Breast epithelium (tissue), 4 donors: ENCODE measurements around the gene ATP8B3. TPM values are rescaled to one million over a fixed set of nuclear protein-coding genes. Genes with fewer than 3 reads are reported as not detected.

ENCODE experiments used
- DNase-seq, 2 donors: peaks; one replicate each; pipeline ENCODE4 v3.0.0-alpha.2; 2019; ENCODE audit warnings: low spot score in 2 of 2
- H3K27ac ChIP-seq, 2 donors: fragments of 200-600 bp; sonication (generic) in 1 of 2; one replicate each; pipeline ENCODE4 v1.5.1; 2016 to 2019; ENCODE audit warnings: mild to moderate bottlenecking in 1 of 2
- H3K27me3 ChIP-seq, 2 donors: fragments of 200-600 bp; sonication (generic) in 1 of 2; one replicate each; pipeline versions ENCODE4 v1.5.1 to v1.6.0; 2017 to 2019; ENCODE audit warnings: control low read depth in 1 of 2, mild to moderate bottlenecking in 1 of 2
- H3K36me3 ChIP-seq: fragments of 200-600 bp; one replicate; pipeline ENCODE4 v1.5.1; 2019
- H3K4me1 ChIP-seq, 2 donors: fragments of 200-600 bp; sonication (generic); one replicate each; pipeline ENCODE4 v1.5.1; 2016 to 2019; ENCODE audit warnings: control low read depth in 1 of 2
- H3K4me3 ChIP-seq, 3 donors: fragments of 200-600 bp; sonication (generic); 1 replicate in 2 of 3; 2 replicates in 1 of 3; pipeline ENCODE4 v1.5.1; 2016 to 2019; ENCODE audit warnings: mild to moderate bottlenecking in 3 of 3, moderate library complexity in 2 of 3
- H3K9me3 ChIP-seq, 2 donors: fragments of 200-600 bp; sonication (generic) in 1 of 2; one replicate each; pipeline ENCODE4 v1.5.1; 2016 to 2019; ENCODE audit warnings: control low read depth in 1 of 2
- POLR2A ChIP-seq: fragments of 450-650 bp; IDR thresholded peaks from one replicate; pipeline ENCODE4 v1.6.1; 2016; ENCODE audit warnings: antibody characterized with exemption, mild to moderate bottlenecking, moderate library complexity
- POLR2AphosphoS5 ChIP-seq, 3 donors: sonication (generic); formaldehyde crosslinking; IDR thresholded peaks; one replicate each; pipeline ENCODE4 v1.6.1; 2017; ENCODE audit warnings: antibody characterized with exemption in 3 of 3
- intact Hi-C: fragments of 100-400 bp; cut with DNase I; formaldehyde crosslinking; loops from one replicate; pipeline ENCODE4 v1.15.1; 2023; ENCODE audit warnings: low total_unique reads
- total RNA-seq, 3 donors: library from RNA; depleted of rRNA; stranded (reverse); fragments of >200 nt; gene quantifications; one replicate each; pipeline ENCODE4 v1.1.0, GENCODE V29; 2016
- TF ChIP-seq, protein P1 (sequence below), 3 donors: fragments of 450-650 bp; IDR thresholded peaks; one replicate each; pipeline ENCODE4 v1.5.1; 2016 to 2017; ENCODE audit warnings: antibody characterized with exemption in 3 of 3, mild to moderate bottlenecking in 3 of 3, moderate library complexity in 3 of 3

ATP8B3 gene
- total RNA-seq, 3 donors from 2014 or later, result 0.66 to 1.4 (median 1.0) TPM

GRCh38 chr19:1810439-1811160 lies 1.5 kb downstream of the ATP8B3 start:
- intact Hi-C loops, result no loop called here
- Histone ChIP-seq H3K36me3 (no peaks in the 10 kb centered on the region), H3K27ac (peak overlapping the region; percentile 38 to 64), H3K4me3 (no peak overlapping the region), H3K4me1 (peaks cover 0 to 6% of the 10 kb centered on the region in 2 donors), H3K9me3 (no peaks in the 10 kb centered on the region), H3K27me3 (no peaks in the 10 kb centered on the region)
- TF ChIP-seq POLR2A, result no peak
- TF ChIP-seq, protein P1, sequence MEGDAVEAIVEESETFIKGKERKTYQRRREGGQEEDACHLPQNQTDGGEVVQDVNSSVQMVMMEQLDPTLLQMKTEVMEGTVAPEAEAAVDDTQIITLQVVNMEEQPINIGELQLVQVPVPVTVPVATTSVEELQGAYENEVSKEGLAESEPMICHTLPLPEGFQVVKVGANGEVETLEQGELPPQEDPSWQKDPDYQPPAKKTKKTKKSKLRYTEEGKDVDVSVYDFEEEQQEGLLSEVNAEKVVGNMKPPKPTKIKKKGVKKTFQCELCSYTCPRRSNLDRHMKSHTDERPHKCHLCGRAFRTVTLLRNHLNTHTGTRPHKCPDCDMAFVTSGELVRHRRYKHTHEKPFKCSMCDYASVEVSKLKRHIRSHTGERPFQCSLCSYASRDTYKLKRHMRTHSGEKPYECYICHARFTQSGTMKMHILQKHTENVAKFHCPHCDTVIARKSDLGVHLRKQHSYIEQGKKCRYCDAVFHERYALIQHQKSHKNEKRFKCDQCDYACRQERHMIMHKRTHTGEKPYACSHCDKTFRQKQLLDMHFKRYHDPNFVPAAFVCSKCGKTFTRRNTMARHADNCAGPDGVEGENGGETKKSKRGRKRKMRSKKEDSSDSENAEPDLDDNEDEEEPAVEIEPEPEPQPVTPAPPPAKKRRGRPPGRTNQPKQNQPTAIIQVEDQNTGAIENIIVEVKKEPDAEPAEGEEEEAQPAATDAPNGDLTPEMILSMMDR (IDR thresholded peaks at IDR 0.05), result no peak
- no peak for DNase-seq

DNA sequence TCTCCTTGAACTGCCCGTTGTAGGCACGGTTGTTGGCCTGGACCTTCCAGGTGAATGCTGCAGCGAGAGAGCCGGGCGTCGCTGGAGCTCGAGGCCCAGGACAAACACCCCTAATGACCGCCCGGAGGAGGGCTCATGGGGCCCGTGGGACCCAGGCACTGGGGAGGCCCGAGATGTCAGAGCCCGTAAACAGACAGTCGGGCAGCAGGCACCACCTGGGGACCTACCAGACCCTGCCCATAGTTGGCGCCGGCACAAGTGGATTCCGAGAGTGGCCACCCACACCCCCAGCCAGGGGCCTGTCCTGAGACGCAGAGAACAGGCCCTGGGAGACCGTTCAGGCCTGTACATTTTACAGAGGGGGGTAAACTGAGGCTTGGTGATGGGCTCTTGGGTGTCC lies 2.4 kb downstream of the ATP8B3 start:
- Histone ChIP-seq H3K4me1 (peaks cover 0 to 6% of the 10 kb centered on the region in 2 donors), H3K9me3 (no peaks in the 10 kb centered on the region), H3K4me3 (no peak overlapping the region), H3K27me3 (no peaks in the 10 kb centered on the region), H3K27ac (peak overlapping the region in 1 of 2 donors; percentile 32), H3K36me3 (no peaks in the 10 kb centered on the region)
- TF ChIP-seq, protein P1 (IDR thresholded peaks at IDR 0.05), result no peak
- TF ChIP-seq POLR2A (no peak), POLR2AphosphoS5 (IDR thresholded peaks at IDR 0.05) (no peak)
- DNase-seq, result no peak
- intact Hi-C loops, result no loop called here

GRCh38 chr19:1808395-1808731 lies 3.7 kb downstream of the ATP8B3 start:
- TF ChIP-seq, protein P1 (IDR thresholded peaks at IDR 0.05), result no peak
- TF ChIP-seq POLR2AphosphoS5 (IDR thresholded peaks at IDR 0.05), result no peak
- no peak for TF ChIP-seq POLR2A
- peaks cover 0 to 6% of the 10 kb centered on the region in 2 donors for H3K4me1 ChIP-seq

DNA sequence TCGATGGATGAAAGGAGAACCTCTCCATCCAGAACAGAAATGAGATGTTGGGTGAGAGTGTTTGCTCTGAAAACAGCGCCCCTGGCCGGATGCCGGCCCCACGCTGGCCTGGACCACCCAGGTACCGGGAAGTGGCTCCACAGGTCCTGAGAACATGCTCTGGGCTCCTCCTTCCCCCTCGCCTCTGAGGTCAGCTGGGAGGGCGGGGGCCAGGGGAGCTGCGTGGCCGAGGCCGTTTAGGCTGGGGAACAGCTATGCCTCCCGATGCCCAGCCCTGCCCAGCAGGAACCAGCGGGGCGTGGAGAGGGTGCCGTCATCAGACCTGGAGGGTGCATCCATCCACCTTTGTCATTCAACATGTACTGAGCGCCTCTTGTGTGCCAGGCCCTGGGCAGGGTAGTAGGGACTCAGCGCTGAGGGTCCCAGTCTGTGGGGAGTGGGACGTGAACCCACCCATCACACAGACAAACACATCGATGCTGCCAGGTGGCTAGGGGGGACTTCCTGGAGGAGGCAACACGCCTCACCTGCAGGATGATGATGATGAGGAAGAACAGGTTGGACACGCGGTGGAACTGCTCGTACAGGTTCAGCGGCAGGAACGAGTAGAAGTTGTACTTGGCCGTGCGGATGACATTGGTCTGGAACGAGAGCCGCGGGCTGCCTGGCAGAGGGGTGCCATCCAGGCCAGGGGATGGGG lies 4.2 kb downstream of the ATP8B3 start:
- Histone ChIP-seq H3K27me3 (no peaks in the 10 kb centered on the region), H3K9me3 (no peaks in the 10 kb centered on the region), H3K36me3 (no peaks in the 10 kb centered on the region), H3K4me1 (peaks cover 0 to under 1% of the 10 kb centered on the region in 2 donors), H3K27ac (no peak overlapping the region), H3K4me3 (no peak overlapping the region)
- no peak for DNase-seq
- intact Hi-C loops, result no loop called here
- TF ChIP-seq, protein P1 (IDR thresholded peaks at IDR 0.05), result no peak
- TF ChIP-seq POLR2AphosphoS5 (IDR thresholded peaks at IDR 0.05), result no peak
- TF ChIP-seq POLR2A, result no peak

More at GRCh38 chr19:1808395-1808731, 3.7 kb downstream of the ATP8B3 start:
- H3K4me3 ChIP-seq, result no peak overlapping the region
- no peak for DNase-seq
- no peak overlapping the region for H3K27ac ChIP-seq
- H3K36me3 ChIP-seq, result no peaks in the 10 kb centered on the region
- H3K27me3 ChIP-seq, result no peaks in the 10 kb centered on the region
- H3K9me3 ChIP-seq, result no peaks in the 10 kb centered on the region
- intact Hi-C loops, result no loop called here

DNA sequence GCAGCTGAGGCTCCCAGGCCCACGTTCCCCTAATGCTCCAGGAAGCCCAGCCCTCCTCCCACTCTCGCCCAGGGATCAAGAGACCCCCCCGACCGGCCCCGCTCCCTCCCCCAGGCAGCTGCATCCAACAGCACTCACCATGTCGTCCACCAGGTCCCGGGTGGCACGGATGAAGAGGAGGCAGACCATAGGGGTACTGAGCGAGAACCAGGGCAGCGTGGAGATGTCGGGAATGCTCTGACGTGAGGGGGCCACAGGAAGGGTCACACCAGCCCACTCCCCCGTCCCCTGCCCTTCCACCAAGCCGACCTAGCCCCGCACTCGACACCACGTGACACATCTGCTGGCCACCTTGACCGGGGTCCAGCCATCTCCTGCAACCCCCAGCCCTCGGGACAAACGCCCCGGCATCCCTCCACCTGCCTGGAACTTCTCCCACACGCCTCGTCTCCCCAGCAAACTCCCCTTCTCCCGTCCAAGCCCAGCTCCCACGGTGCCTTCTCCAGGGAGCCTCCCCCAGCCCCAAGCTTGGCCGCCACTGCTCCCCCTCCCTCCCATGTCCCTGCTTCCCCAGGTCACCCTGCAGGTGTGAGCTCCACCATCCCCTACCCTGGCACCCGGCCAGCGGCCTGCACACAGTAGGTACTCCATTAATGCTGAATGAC lies 4.9 kb downstream of the ATP8B3 start:
- H3K4me3 ChIP-seq, result no peak overlapping the region
- H3K9me3 ChIP-seq, result no peaks in the 10 kb centered on the region
- no peak overlapping the region for H3K27ac ChIP-seq
- no peaks in the 10 kb centered on the region for H3K27me3 ChIP-seq
- no peaks in the 10 kb centered on the region for H3K4me1 ChIP-seq
- no peak for TF ChIP-seq POLR2AphosphoS5 (IDR thresholded peaks at IDR 0.05)
- no peak for TF ChIP-seq POLR2A
- TF ChIP-seq, protein P1 (IDR thresholded peaks at IDR 0.05), result no peak
- intact Hi-C loops, result no loop called here
- no peak for DNase-seq
- H3K36me3 ChIP-seq, result no peaks in the 10 kb centered on the region
